ENCODE data around the gene GZF1.
"Not testable (repeated sequence)": the region's sequence is repeated elsewhere in the genome, so short reads cannot be mapped to it uniquely, and the experiment has no call there.

GZF1 gene

DNA sequence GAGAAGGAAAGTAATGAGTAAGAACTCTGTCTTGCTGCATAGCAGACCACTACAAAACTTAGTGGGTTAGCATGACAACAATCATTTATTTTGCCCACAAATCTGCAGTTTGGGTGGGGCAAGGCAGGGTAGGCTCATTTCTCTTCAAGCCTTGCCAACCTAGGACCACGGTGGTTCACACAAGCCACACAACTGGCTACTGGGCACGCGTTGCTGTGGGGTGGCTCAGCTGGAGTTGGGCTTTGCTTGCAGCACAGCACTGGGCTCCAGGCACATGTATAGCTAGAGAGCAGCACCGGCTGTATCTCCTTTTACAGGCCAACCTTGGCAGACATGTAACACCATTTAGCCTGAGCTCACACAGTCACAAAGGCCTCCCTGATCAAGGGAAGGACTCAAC lies 16.0 kb upstream of the GZF1 start:
- no peak for DNase-seq (ENCODE audit: low read depth in 2 of 2)

DNA sequence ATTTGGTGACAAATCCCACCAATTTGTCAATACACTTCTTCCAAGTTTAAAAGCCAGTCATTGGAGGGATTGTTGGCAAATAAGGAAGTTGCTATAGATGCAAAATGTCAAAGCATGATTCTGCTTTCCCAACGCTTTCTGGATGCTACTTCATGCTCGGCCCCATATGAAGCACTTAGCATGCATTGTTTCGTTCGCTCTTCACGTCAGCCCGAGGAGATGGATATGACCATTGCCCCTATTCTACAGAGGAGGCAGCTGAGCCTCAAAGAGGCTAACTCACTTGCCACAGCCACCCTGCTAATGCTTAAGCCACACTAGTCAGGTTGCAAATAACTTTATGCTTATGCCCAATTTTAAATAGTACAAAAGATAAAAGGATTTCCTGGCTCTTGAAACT lies 14.2 kb upstream of the GZF1 start:
- no peak for DNase-seq (ENCODE audit: low read depth in 2 of 2)

DNA sequence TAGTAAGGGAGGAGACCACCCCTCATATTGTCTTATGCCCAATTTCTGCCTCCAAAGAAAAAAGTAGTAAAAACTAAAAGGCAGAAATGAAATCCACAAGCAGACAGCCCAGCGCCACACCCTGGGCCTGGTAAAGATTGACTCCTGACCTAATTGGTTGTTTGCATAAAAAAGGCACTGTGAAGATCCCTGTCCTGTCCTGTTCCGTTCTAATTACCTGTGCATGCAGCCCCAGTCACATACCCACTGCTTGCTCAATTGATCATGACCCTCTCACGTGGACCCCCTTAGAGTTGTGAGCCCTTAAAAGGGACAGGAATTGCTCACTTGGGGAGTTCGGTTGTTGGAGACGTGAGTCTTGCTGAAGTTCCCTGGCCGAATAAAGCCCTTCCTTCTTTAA lies 13.5 kb upstream of the GZF1 start:
- not testable (repeated sequence) for DNase-seq (ENCODE audit: low read depth in 2 of 2)

DNA sequence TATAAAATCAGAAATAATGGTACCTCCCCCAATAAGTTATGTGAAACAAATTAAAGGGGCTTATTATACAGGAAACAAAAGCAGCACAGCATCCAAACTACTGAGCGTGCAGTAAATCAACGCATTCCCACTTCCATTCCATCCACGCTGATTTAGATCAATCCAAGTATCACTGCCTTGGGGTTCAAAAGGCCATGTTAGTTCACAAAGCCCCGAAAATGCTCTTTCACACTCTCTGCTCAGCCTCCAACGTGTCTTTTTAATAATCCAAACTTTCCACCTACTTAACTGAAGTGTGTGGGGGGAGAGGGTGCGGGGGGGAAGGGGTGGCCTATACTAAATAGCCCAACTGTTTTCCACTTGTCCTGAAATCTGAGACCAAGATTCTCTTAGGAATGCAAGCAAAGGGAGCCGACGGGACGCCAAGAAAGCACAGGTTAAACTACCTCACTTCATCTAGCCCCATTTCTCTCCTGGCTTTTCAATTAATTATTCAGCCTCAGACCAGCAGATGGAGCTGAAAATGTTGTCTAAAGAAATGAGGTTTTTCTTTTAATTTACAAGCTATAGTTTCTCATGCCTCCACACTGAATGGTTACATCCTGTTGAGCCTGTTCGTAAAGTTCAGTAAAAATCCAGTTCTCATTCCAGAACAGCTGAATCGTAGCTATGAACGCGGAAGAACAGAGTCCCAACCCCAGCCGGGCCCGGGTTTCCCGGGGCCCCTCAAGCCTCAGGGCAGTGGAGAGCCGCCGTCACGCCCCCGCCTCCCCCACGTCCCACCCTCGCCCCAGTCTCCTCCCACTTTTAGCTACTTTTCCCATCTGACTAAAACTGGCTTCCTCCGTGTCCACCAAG lies 12.4 kb upstream of the GZF1 start:
- peak in 1 of 2 donors; percentile 65 for DNase-seq (ENCODE audit: low read depth in 2 of 2)

DNA sequence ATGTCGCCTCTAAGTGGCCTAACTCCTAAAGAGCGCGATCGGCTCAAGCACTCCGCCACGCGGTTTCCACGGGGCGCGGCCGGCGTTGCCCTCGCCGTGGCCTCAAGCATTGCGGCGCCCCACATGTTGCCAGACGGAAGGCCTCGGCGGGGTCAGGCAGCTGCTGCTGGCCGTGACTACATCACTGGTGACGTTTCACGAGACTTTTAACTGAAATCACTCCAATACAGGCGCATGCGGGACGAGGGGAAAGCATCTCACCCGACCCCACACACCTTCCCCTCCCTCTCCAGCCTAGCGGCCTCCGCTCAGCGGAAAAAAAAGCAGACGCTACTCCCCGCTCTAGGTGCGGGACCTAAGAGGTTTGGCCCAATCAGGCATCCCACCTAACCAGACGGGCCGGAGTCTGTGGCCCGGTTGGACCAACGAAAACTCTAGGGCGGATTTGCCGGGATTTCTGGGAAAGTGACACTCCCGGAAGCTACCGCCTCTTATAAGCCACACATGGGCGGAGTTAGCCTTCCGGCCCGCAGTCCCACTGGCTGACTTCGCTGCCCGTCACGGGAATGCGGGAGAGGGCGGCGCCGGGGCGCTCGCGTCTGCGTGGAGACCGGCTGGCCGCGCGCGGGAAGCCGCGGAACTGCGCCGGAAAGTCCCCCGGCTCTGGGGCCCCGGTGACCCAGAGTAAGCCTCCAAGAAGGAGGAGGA lies 11.6 kb upstream of the GZF1 start, which contains the start of gene NXT1:
TSS of gene NXT1 (plus strand) at position 596 of the 708 bp plus-strand sequence. CDS start 3,251 bp downstream, outside the sequence.
- peak; percentile 93 for DNase-seq (ENCODE audit: low read depth in 2 of 2)

DNA sequence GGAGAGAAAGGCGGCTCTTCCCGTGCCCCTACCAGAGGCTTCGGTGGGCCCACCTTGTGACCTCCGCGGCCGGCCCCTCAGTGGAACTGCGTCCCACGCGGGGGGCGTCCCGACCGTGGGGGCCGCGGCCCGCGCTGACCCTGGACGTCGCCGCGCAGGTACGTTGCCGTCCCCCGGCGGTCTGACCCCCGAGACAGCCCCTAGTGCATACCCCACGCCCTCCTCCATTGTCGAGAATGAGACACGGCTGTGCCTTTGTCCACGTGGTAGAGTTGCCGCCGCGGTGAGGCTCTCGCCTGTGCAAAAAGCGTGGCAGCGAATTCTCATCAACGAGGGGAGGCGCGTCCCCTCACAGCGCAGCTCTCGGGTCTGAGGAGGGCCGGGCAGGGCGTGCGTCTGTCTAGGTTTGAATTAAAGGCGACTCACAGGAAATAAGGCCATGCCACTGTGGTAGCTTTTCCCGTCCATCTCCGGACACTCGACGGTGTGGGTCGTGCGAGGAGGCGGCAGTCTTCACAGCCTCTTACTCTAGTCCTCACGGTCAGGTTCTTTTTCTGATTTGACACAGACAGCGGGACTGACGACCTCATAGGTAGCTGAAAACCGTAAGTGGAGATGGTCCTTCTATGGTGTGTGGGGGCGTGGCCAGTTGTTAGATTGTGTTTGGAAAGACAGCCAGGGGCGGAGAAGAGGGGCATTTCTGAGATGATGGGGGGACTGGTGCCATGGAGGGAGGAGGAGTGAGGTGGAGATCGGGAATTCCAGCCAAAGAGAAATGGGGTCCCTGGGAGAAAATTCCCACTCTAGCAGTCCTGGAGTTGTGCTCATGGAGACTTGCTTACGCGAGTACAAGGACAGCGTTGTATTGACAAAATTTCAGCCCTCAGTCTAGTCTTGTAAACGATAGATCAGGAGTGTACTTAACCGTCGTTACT lies 10.8 kb upstream of the GZF1 start:
- DNase-seq (ENCODE audit: low read depth in 2 of 2): peak; percentile 29 to 43

DNA sequence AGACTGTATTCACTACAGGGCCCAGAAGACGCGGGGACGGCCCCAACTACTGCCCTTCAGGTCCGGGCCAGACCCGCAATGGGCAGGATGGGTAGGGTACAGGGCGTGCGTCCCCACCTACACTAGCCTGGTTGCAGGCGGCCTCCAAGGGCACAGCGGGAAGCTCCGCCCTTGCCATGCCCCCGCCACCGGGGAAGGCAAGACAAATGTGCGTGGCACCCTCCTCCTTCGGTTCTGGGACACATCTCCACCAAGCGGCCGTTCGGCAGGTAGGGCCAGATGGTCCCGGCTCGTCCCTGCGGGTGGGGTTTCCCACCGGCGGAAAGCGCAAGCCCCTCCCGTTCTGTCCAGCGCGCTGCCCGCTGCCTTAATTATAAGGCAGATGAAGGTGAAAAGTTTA lies 5.8 kb upstream of the GZF1 start:
- no peak for DNase-seq (ENCODE audit: low read depth in 2 of 2)

DNA sequence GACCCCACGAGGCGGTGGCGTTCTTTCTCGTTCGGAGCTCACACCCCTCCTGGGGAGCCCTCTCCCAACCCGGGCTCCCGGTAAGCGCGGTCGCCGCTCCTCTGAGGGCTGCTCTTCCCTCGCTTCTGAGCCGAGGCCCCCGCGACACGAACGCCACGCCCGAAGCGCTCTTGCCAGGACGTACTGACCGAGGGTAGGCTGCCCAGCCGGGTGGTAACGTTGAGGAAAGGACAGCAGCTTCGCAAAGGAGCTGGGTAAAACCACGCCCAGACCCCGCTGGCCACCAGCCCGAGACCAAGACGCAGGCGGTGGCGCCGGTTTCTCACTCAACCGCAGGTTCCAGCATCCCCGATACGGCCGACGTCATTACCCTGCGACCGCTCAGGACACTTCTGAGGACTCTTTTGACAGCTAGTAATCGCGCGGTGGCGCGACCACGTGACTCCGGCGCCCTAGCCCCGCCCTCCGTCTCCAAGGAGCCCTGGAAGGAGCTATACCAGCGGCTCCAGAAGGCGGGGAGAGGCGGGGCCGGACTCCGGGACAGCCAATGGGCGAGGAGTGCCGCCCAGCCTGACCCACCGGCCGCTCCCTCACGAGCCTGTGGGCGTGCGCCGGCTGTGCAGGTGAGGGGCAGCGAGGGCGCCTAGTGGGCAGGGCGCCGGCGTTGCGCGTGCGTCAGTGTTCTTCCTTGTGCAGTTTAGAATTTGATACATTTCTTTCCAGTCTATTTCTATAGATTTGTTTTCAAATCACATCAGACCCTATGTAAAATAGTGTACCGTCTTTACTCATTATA lies 4.0 kb upstream of the GZF1 start:
- peak; percentile 100 for DNase-seq (ENCODE audit: low read depth in 2 of 2)

DNA sequence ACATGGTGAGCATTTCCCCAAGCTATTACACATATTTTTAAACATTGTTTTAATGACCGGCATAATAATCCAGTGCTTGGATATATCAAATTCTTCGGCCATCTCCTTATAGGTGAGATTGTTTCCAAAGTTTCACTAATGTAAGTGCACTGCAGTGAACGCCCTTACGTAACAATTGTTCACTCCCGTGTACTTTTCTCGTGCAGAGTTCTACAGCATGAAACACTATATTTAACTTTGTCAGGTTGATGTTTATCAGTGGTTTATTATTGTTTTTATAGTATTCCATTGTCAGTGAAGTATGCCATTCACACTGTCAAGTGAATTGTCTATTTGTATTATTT lies 3.4 kb upstream of the GZF1 start:
- no peak for DNase-seq (ENCODE audit: low read depth in 2 of 2)

DNA sequence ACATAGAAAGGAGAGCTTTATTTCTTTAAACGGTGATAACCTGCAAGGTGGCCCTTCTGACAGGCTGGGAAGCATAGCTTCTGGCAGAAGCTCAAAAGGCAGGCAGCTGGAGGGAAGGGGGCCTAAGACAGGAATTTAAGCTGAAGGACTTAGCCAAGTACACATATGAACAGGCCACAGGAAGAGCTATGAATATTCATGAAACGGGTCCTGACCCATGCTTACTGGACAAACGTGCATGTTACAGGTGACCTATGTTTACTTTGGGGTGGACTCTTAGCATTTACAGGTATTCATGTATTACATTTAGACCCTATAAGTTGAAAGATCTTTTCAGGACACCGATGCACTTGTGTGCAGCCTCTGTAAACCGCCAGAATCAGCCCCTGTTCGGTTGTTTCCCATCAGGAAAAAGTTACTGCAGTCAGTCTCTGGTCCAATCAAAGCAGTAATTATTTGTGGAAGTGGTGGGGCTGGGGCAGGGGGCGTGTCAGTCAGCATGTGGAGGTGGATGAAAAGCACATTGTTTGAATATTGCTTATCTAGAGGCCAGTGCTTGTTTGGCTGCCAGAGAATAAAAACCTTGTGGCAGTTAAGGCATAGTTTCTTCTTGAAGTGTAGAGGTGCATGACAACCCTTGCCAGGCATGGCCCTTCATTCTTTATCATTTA lies 2.9 kb upstream of the GZF1 start:
- DNase-seq (ENCODE audit: low read depth in 2 of 2): no peak

DNA sequence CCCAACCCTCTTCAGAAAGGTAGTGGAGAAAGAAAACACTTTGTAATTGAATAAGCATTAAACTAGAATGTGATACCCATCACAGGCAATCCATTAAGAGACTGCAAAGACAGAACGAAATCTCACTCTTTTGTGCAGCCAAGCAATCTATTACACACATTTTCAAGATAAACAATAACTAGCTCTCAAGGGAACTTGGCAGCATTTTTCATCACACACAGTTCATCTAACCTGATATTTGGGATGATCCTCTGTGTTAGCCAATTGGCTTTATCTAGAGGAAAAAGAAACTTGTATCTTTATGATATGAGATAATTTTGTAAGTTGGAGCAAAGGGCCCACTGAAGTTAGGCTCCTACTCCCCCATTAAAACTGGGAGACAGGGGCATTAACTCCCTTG lies 1.5 kb upstream of the GZF1 start:
- DNase-seq (ENCODE audit: low read depth in 2 of 2): no peak

DNA sequence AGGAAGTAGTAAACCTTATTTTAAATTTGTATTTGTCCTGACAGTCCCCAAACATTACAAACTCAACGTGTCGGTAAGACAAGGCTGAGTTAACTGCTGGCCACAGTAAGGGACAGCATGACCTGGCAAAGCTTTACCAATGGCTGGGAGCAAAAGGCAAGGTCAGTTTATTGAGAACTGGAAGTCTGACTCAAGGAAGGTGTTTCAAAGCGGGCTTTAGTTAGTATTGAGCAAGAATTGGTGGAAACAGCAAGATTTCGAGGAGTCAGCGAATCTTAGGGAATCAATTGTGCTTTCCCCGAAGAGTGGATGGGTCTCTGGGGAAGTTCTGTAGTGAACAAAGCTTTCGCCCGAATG lies 885 bp upstream of the GZF1 start:
- no peak for DNase-seq (ENCODE audit: low read depth in 2 of 2)

DNA sequence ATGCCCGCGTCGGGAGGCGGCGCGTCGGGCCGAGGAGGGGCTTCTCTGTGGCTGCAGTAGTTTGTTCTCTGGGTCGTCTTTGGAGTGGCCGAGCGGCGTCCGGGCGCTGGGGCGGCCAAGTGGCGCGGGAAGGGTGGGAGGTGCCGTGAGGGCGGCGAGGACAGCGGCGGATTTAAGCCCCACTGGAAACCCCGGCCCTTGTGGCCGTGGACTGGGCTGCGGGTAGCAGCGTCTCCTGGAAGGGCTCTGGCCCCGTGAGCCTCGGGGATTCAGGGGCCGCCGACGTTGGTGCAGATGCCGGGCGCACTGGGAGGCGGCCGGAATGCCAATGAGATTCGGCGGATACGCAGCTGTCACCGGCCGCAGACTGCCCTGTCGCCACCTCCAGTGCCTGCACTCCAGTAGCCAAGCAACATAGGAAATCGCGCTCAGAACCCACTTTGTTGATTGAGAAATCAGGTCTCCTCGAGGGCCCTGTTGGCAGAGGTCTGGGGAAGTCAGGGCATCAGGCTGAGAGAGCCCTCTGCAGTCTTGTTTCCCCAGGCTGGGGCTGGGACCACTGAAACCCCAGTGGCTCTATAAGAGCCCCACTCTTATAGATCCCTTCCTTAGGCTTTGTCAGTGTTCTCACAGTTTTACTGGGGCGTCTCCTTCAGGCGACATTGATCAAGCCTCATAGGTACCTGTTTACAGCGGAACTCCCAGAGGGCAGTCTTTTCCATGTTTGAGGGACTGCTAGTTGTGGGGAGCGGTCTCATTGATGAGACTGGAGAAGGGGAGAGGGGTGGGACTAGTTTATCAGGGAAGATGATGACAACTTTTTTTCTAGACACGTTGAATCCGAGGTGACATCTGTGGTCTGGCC lies 642 bp downstream of the GZF1 start:
- no peak for DNase-seq (ENCODE audit: low read depth in 2 of 2)

DNA sequence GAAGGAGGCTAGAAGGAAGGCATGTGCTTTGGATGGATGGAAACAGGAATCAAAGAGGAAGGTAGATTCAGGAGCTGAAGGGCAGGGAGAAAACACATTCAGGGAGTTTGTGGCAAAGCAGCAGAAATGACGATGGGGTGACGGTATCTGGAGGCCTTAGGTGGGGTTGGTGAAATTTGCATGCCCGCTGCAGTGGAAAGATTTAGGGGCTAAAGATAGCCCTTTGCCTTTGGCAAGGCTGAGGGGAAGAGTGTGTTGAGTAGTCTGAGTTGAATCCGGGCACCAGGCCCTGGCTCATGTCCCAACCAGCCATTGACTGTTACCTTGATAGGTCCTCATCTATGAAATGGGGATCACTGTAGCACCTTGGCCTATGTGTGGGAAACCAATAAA lies 1.3 kb downstream of the GZF1 start:
- no peak for DNase-seq (ENCODE audit: low read depth in 2 of 2)

DNA sequence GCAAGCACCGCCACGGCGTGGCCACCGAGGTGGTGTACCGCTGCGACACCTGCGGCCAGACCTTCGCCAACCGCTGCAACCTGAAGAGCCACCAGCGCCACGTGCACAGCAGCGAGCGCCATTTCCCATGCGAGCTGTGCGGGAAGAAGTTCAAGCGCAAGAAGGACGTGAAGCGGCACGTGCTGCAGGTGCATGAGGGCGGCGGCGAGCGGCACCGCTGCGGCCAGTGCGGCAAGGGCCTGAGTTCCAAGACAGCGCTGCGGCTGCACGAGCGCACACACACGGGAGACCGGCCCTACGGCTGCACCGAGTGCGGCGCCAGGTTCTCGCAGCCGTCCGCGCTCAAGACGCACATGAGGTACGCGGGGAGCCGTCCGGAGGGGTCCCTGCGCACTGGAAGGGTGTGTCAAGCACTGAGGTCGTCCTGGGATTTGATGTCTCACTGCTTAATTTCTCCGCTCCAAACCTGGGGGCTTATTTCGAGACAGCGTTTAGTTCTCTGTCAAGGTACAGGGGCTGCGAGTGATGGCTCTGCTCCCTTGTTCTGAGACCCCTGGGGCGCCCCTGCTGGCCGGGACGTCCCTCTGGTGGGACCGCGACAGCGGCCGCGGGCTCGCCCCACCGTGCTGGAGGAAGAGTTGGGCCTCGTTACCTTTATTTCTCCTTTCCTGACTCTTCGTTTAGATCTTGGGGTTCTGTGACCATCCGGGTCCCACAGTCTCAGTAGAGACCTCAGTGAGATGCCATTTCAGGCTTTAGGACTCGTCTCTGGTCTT lies 3.6 kb downstream of the GZF1 start:
- DNase-seq (ENCODE audit: low read depth in 2 of 2): no peak

DNA sequence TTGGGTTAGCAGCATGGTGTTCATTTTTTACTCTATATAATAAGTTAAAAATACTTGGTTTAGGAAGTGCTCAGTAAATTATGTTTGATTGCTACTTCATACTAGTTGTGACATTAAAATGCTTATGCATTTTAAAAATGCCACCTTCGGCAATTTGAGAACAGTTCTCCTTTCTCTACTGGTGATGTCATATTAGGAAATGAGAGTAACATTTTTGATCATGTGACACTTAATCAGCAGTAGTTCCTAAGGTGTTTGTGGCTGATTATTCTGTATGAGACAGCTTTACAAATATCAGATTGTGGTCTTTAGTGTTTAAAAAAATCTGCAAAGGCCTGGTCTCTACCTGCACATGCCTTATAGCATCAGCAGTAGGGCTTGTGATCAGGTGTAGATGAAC lies 4.4 kb downstream of the GZF1 start:
- no peak for DNase-seq (ENCODE audit: low read depth in 2 of 2)

DNA sequence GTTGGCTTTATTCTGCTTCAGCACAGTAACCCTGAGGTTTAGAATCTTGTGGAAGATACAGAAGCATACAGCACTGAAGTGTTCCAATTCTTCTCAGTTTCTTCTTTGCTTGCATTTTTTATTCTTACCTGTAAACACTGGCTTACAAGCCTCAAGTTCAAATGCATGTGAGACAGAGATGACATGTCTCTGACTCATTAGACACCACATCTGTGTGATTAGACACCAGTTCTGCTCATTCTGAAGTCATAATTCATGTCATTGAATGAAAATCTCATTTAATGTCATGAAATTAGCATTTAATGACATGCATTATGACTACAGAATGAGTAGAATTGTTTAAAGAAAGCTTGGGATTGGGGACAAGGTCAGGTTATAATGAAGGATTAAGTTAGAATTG lies 5.8 kb downstream of the GZF1 start:
- DNase-seq (ENCODE audit: low read depth in 2 of 2): no peak

DNA sequence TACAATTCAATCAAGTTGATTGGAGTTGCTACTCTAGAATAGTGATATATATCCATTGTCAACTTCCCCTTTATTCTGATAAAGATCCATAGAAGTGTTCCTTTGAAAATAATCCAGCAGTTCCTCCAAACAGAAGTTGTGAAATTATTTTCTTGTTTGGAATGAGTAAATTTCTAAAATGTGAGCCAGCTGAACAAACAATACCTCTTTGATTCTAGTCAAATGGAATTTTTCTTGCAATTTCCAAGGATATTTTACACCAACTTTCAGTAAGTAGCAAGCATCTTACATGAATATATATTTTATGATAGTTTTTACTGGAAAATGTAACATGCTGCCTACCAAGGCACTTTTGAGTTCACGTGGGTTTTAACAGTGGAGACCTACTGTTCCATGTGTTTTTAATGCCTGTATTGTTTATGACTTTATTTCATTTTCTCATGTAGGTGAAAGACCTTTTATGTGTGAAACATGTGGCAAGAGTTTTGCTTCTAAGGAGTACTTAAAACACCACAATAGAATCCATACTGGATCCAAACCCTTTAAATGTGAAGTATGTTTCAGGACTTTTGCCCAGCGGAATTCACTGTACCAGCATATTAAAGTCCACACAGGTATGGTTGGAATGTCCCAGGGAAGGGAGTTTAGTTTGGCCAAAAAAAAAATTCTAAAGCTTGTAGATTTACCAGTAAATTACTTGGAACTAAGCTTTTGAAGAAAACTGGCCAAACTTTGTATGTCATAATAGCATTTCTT lies 6.5 kb downstream of the GZF1 start:
- DNase-seq (ENCODE audit: low read depth in 2 of 2): no peak
